HG02870 (cell line): Measurements from ENCODE around the gene CASP2.

ENCODE experiments used
- ATAC-seq: cut with Tn5 transposase; IDR thresholded peaks from one replicate; pipeline ENCODE4 v1.9.1; 2021; ENCODE audit warnings: mild to moderate bottlenecking, moderate library complexity; ENCODE audit not compliant: unreplicated experiment

CASP2 gene

DNA sequence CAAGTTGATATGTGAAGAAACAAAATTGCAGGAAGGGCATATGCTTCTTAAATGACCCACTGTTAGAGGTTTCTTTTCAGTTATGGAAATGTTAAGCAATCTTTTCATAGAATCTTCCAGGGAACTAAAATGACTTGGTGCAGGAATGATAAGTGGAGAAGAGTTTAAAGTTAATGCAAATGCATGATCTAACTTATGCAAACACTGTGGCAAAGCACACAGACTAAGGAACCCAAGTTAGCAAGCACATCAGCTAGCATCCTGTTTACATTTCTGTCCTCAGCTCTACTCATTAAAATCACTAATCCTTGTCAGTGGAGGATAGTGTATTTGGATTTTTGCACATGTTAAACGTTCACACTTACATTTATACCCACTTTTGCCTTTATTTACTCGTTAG lies 37.1 kb downstream of the CASP2 start:
- no peak for ATAC-seq

DNA sequence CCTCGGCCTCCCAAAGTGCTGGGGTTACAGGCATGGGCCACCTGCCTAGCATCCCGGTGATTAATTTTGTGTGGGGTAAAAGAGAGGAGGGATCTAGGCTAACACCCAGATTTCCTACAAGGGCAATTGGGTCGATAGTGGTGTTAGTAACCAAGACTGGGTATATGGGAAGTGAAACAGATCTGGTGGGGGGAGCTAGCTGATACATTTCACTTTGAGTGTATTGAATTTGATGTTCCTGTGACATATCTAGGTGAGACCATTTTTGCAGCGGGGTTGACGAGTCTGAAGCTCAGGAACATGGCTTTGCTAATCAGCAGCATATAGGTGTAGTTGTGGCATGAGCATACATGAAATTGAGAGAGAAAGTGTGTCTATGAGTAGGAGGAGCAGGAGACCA lies 39.8 kb downstream of the CASP2 start:
- peak; percentile 74 for ATAC-seq

- ATAC-seq, result no peak
Measured at GRCh38 chr7:143329471-143330170, 41.5 kb downstream of the CASP2 start.

GRCh38 chr7:143331179-143331801 lies 43.1 kb downstream of the CASP2 start:
- ATAC-seq, result no peak

DNA sequence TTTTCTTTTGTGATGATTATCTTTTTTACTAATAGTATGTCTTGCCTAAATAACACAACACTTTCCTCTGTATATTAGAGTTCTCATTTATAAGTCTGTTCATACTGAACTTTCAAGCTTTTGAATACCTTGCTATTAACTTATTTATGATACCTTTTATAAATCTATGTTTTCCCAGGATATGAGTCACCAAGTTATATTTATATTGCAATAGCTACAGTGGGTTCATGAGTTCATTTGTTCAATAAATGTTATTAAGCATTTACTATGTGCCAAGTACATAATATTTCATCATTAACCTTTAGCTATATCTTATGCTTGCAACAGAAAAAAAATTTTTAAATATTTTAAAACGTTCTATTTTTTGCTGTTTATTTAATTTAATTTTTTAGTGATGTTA lies 46.1 kb downstream of the CASP2 start:
- ATAC-seq, result no peak

GRCh38 chr7:143337216-143337615 lies 49.1 kb downstream of the CASP2 start:
- no peak for ATAC-seq

DNA sequence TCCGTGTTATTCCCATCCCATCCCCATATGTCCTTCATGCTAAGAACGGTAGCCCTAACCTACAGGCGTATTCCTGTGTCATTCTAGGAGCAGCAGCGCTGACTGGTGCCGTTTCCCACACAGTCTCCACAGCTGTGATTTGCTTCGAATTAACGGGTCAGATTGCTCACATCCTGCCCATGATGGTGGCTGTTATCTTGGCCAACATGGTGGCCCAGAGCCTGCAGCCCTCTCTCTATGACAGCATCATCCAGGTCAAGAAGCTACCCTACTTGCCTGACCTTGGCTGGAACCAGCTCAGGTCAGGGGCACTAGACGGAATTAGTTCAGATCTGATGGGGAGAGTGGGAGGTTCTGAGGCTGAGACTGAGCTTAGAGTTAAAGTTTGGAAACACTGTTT lies 53.7 kb downstream of the CASP2 start:
- no peak for ATAC-seq

DNA sequence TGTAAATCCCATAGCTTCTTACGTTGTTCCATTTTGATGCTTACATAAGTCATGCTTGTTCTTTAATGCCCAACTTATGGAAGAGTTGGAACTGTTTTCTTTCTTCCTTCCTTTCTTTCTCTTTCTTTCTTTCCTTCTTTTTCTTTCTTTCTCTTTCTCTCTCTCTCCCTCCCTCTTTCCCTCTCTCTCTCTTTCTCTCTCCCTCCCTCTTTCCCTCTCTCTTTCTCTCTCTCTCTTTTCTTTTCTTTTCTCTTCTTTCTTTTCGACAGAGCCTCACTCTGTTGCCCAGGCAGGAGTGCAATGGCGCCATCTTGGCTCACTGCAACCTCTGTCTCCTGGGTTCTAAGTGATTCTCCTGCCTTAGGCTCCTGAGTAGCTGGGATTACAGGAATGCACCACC lies 55.4 kb downstream of the CASP2 start:
- ATAC-seq, result no peak

GRCh38 chr7:143345428-143345900 lies 57.3 kb downstream of the CASP2 start:
- ATAC-seq, result peak; percentile 78

GRCh38 chr7:143346018-143346417 lies 57.9 kb downstream of the CASP2 start:
- no peak for ATAC-seq

DNA sequence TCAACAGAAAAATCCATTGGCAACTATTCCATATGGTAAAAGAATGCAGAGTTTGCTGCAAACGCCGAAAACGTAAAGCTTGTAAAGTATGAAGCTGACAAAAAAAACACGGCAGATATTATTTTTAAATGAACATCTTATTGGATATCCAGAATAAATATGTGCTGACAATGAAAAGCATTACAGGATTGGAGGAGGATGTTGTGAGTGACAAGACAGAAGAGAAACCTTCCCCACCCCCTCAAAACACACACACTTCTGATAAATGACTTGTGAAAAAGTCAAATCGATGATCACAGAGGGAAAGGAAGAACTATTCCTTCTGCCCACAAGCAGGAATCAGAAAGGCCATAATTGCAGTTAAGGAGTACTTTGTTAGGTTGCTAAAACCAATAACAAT lies 59.8 kb downstream of the CASP2 start:
- no peak for ATAC-seq

DNA sequence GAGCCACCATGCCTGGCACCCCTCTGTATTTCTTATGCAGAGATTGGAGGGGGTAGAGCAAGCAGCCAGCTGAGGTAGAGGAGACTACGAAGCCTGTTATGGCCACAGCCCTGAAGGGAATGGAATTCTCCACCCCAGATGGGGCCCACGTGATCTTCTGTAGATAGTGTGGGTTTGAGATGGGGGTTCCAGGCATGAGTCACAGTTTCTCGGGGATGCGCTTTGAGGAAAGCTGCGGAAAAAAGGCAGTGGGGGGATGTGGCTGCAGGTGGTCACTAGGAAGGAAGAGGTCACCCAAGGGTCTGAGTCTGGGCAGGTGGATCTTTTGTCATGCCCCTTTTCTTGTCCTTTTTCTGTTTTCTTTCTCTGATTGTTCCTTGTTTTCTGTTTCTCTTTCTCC lies 62.9 kb downstream of the CASP2 start:
- no peak for ATAC-seq

GRCh38 chr7:143351574-143351973 lies 63.4 kb downstream of the CASP2 start:
- ATAC-seq, result no peak

- ATAC-seq, result no peak
Measured at GRCh38 chr7:143352531-143353002, 64.4 kb downstream of the CASP2 start.

DNA sequence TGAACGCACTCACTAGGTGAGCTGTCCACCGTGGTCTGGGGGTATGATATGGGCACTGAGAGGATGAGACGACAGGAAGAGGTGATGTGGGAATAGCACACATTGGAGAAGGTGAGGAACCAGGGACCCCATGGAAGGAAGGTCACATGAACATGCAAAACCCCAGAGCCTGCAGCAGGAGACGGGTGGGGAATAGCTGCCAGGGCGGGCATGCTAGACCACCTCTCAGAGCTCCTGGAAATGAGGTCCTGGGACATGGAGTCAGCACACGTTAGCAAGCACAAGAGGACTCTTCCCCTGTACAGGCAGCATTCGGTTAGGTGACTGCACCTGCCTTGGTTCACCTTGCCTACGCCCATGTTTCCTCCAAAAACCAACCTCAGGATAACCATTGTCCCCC lies 66.2 kb downstream of the CASP2 start:
- ATAC-seq, result no peak

DNA sequence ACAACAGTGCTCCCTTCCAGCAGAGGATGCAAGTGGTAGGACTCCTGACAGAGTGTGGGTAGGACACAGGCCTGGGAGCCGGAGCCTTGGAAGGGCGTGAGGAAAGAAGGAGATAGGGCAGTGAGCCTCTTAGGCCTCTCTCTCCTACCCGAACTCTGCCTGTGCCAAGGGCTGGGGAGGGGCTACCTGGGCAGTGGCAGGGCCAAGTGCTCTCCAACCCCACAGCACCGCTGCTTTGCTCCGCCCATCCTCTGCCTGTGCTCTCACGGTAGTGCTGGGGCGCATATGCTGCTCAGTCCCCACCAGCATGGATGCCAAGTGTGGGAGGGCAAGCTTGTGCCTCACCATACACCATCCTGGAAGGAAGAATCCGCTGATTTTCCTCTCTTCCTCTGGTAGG lies 66.8 kb downstream of the CASP2 start:
- no peak for ATAC-seq

- no peak for ATAC-seq
Measured at GRCh38 chr7:143355450-143356385, 67.6 kb downstream of the CASP2 start.

- no peak for ATAC-seq
Measured at GRCh38 chr7:143356414-143357050, 68.4 kb downstream of the CASP2 start.
